Keratinocyte (primary cell): ENCODE data around the gene PLXDC1. TPM values are rescaled to one million over a fixed set of nuclear protein-coding genes. Genes with fewer than 3 reads are reported as not detected.

Source experiments
- DNase-seq: peaks from one replicate; pipeline ENCODE4 v3.0.0-alpha.2; 2011; ENCODE audit warnings: low read depth, missing footprints, low spot score
- FAIRE-seq: peaks from 2 replicates; lab custom pipeline; 2011; peaks lifted over from hg19 to GRCh38; lab: Jason Lieb, UNC
- H2AFZ ChIP-seq: 2 replicates; pipeline ENCODE4 v1.6.0; 2012; ENCODE audit warnings: low read length, control low read depth, inconsistent platforms; ENCODE audit not compliant: control insufficient read depth
- H3K27ac ChIP-seq: 2 replicates; pipeline ENCODE4 v1.5.1; 2011; ENCODE audit warnings: low read length; ENCODE audit not compliant: control insufficient read depth, insufficient read depth
- H3K27me3 ChIP-seq: 3 replicates; pipeline ENCODE4 v1.6.0; 2011; ENCODE audit warnings: low read length; ENCODE audit not compliant: control insufficient read depth, insufficient read depth; ENCODE audit errors: extremely low read depth
- H3K36me3 ChIP-seq, 2 experiments: 2 replicates in 1 of 2; 3 replicates in 1 of 2; pipeline ENCODE4 v1.5.1; 2011; ENCODE audit warnings: low read length in 2 of 2, mild to moderate bottlenecking in 1 of 2; ENCODE audit not compliant: control insufficient read depth in 2 of 2, insufficient read depth in 2 of 2; ENCODE audit errors: extremely low read depth in 1 of 2
- H3K4me1 ChIP-seq: 3 replicates; pipeline ENCODE4 v1.5.1; 2011; ENCODE audit warnings: low read length; ENCODE audit not compliant: control insufficient read depth, insufficient read depth; ENCODE audit errors: extremely low read depth
- H3K4me2 ChIP-seq: 3 replicates; pipeline ENCODE4 v1.6.0; 2011; ENCODE audit warnings: low read depth, low read length; ENCODE audit not compliant: control insufficient read depth, insufficient read depth; ENCODE audit errors: extremely low read depth
- H3K4me3 ChIP-seq, 3 experiments: fragments of 200-600 bp in 1 of 3; sonication (generic) in 1 of 3; 2 replicates in 2 of 3; 3 replicates in 1 of 3; pipeline ENCODE4 v1.5.1; 2011 to 2016; ENCODE audit warnings: low read length in 3 of 3, mild to moderate bottlenecking in 3 of 3, control low read depth in 2 of 3, inconsistent platforms in 1 of 3, low read depth in 1 of 3, mixed read lengths in 1 of 3, mixed run types in 1 of 3, moderate library complexity in 1 of 3; ENCODE audit not compliant: control insufficient read depth in 2 of 3, insufficient read depth in 2 of 3; ENCODE audit errors: extremely low read depth in 1 of 3
- H3K79me2 ChIP-seq: 2 replicates; pipeline ENCODE4 v1.6.0; 2012; ENCODE audit warnings: low read length; ENCODE audit not compliant: control insufficient read depth, insufficient read depth
- H3K9ac ChIP-seq: 3 replicates; pipeline ENCODE4 v1.6.0; 2011; ENCODE audit warnings: low read length; ENCODE audit not compliant: control insufficient read depth, insufficient read depth; ENCODE audit errors: extremely low read depth
- H3K9me1 ChIP-seq: 3 replicates; pipeline ENCODE4 v1.6.0; 2011; ENCODE audit warnings: low read length; ENCODE audit not compliant: control insufficient read depth, insufficient read depth; ENCODE audit errors: extremely low read depth
- H3K9me3 ChIP-seq: 2 replicates; pipeline ENCODE4 v1.5.1; 2012; ENCODE audit warnings: low read depth, low read length; ENCODE audit not compliant: control insufficient read depth
- H4K20me1 ChIP-seq: 3 replicates; pipeline ENCODE4 v1.6.0; 2011; ENCODE audit warnings: low read length; ENCODE audit not compliant: control insufficient read depth, insufficient read depth; ENCODE audit errors: extremely low read depth
- CTCF ChIP-seq, 3 experiments: IDR thresholded peaks in 1 of 3; conservative IDR thresholded peaks in 1 of 3; optimal IDR thresholded peaks in 1 of 3; 2 replicates in 2 of 3; 3 replicates in 1 of 3; pipeline versions ENCODE3 to v1.5.1; 2011; ENCODE audit warnings: low read length in 3 of 3, mild to moderate bottlenecking in 3 of 3, moderate library complexity in 2 of 3, control low read depth in 1 of 3, inconsistent platforms in 1 of 3; ENCODE audit not compliant: insufficient read depth in 2 of 3; ENCODE audit errors: extremely low read depth in 1 of 3
- EZH2 ChIP-seq: IDR thresholded peaks from one replicate; pipeline ENCODE4 v1.6.1; 2012; ENCODE audit warnings: inconsistent platforms, mild to moderate bottlenecking, low read length, moderate library complexity
- dilution Hi-C: fragments of 300-500 bp; cut with MboI; formaldehyde crosslinking; loops from one replicate; pipeline ENCODE4 v1.7.0; 2020; ENCODE audit warnings: low sequenced_read_pairs; ENCODE audit not compliant: extremely low pct_ligation_motif_present
- polyA plus RNA-seq, 5 experiments: library from polyadenylated mRNA; depleted of rRNA in 3 of 5; stranded (reverse) in 3 of 5; stranded (forward) in 1 of 5; unstranded in 1 of 5; fragments of >200 nt; gene quantifications; 1 replicate in 1 of 5; 2 replicates in 3 of 5; 3 replicates in 1 of 5; pipeline versions ENCODE4 v1.2.1 to v1.2.3, GENCODE V29; 2011 to 2012; ENCODE audit warnings: missing spikeins in 2 of 5, low read depth in 1 of 5, low replicate concordance in 1 of 5
- small RNA-seq, 3 experiments: library from RNA; depleted of rRNA; stranded (forward); fragments of <200 nt; gene quantifications; one replicate each; pipeline ENCODE3, GENCODE V24; 2012; ENCODE audit warnings: low read depth in 3 of 3, low replicate concordance in 1 of 3; ENCODE audit not compliant: insufficient read length in 3 of 3

PLXDC1 gene
- polyA plus RNA-seq, 1 donor (not counting 4 experiments of a cell fraction or from before 2014, with no cell fraction given) = 0.35 TPM

GRCh38 chr17:39014044-39014794, 137.2 kb downstream of the PLXDC1 start:
- Histone ChIP-seq H3K79me2 (no peaks in the 10 kb centered on the region), H3K9me3 (no peaks in the 10 kb centered on the region), H3K27me3 (no peaks in the 10 kb centered on the region), H3K4me3 (no peak overlapping the region), H3K4me2 (no peak overlapping the region), H4K20me1 (no peaks in the 10 kb centered on the region), H3K27ac (no peak overlapping the region), H3K36me3 (no peaks in the 10 kb centered on the region), H3K4me1 (peaks cover 7% of the 10 kb centered on the region), H3K9me1 (no peaks in the 10 kb centered on the region), H2AFZ (no peak overlapping the region), H3K9ac (no peak overlapping the region)
- TF ChIP-seq EZH2 = no peak
- no peak for TF ChIP-seq CTCF (optimal IDR thresholded peaks at IDR 0.05 in 1 of 3, IDR thresholded peaks at IDR 0.05 in 1 of 3, conservative IDR thresholded peaks at IDR 0.05 in 1 of 3; ENCODE audit: extremely low read depth in 1 of 3, insufficient read depth in 2 of 3, low read length in 3 of 3)
- DNase-seq (no peak), FAIRE-seq (no peak)
- dilution Hi-C loops = no loop called here

Small RNA genes lying within 50 kb of the gene (small RNA-seq; reads per million reads assigned to genes)
- 0 reads per million in 3 experiments for gene AC091178.1

Other genes with a start within 250 kb of the PLXDC1 start
- 0.03 TPM in 1 of 3 replicates, not detected in the others for gene FBXO47, start 184.2 kb downstream of the PLXDC1 start, polyA plus RNA-seq
- gene ARL5C, start 14.5 kb upstream of the PLXDC1 start, polyA plus RNA-seq = not detected in 3 replicates
- gene CACNB1, start 46.0 kb upstream of the PLXDC1 start, polyA plus RNA-seq = 3.7 to 7.0 TPM (median 4.0 TPM) in 3 replicates
- 1,747 to 2,007 TPM (median 1,957 TPM) in 3 replicates for gene RPL19, start 48.6 kb upstream of the PLXDC1 start, polyA plus RNA-seq
- gene STAC2, start 74.3 kb upstream of the PLXDC1 start, polyA plus RNA-seq = not detected in 3 replicates
- 3.5 to 5.8 TPM (median 4.9 TPM) in 3 replicates for gene FBXL20, start 250.0 kb upstream of the PLXDC1 start, polyA plus RNA-seq